ENCODE results near the gene NIN. TPM values are rescaled to one million over a fixed set of nuclear protein-coding genes. Genes with fewer than 3 reads are reported as not detected.
A peak's percentile ranks its signal among the peaks of the same experiment; 100 is the strongest.

NIN gene
- total and polyA plus RNA-seq, 2 of the 4 experiments (the other 2 are of a cell fraction): 15.2 to 98.4 TPM

- no CpG with 5 or more reads among the region's 3 CpGs for WGBS, 2 experiments (ENCODE audit: extremely low coverage in 2 of 2, insufficient read length in 1 of 2)
- H3K27me3 ChIP-seq (ENCODE audit: control insufficient read depth, insufficient read depth, low read length): no peaks in the 10 kb centered on the region
- no peak overlapping the region for H4K5ac ChIP-seq (ENCODE audit: low read depth, low read length)
- no peak overlapping the region for H3K14ac ChIP-seq (replicated peaks; ENCODE audit: low read depth, low read length)
- CTCF ChIA-PET: interaction anchor here (0.9 kb wide), 1 partner anchor 22 kb away, joined by 3 read pairs; no protein-coding TSS in a partner anchor
- no peak overlapping the region for H3K23ac ChIP-seq (ENCODE audit: low read depth, low read length)
- peaks cover 11% of the 10 kb centered on the region for H3K9me1 ChIP-seq (ENCODE audit: insufficient read depth, low read length)
- H2BK120ac ChIP-seq (ENCODE audit: low read depth, low read length): peak overlapping the region; percentile 7; the same call in 1 of the 2 replicates
- H2BK5ac ChIP-seq (ENCODE audit: low read depth, low read length, poor library complexity, severe bottlenecking): no peak overlapping the region
- H3K4me3 ChIP-seq (ENCODE audit: insufficient read depth, low read depth, low read length): no peak overlapping the region
- H3K79me1 ChIP-seq (ENCODE audit: low read depth in 1 of 2, low read length in 2 of 2): 0 out of 4 replicates have a peak, but pooled peaks cover 0 to 3% of the 10 kb centered on the region in 2 experiments
- H3K9me3 ChIP-seq (ENCODE audit: control insufficient read depth, insufficient read depth, low read length): no peaks in the 10 kb centered on the region
- no peak overlapping the region; the same call in 2 of the 3 replicates for H2BK15ac ChIP-seq (ENCODE audit: low read depth, low read length)
- POLR2A ChIA-PET (ENCODE audit: unreplicated experiment): no interaction called here
- ATAC-seq (ENCODE audit: low read depth) (no peak), DNase-seq (no peak)
- H2BK20ac ChIP-seq (ENCODE audit: low read depth, low read length): peak overlapping the region; percentile 43
- BruUV-seq (replicated peaks): no TSS peak
- H4K8ac ChIP-seq (ENCODE audit: low read depth in 2 of 2, low read length in 2 of 2): no peak overlapping the region; a peak in 1 of 4 replicates
- no peaks in the 10 kb centered on the region for H3K36me3 ChIP-seq (ENCODE audit: control insufficient read depth, insufficient read depth, low read length)
- H4K20me1 ChIP-seq (ENCODE audit: insufficient read depth, low read length): no peaks in the 10 kb centered on the region
- peaks cover 11% of the 10 kb centered on the region for H3K4me1 ChIP-seq (ENCODE audit: control insufficient read depth, insufficient read depth, low read length)
- no peak overlapping the region for H3K4me2 ChIP-seq (ENCODE audit: low read depth, low read length)
- no peak overlapping the region for H3K18ac ChIP-seq (ENCODE audit: low read depth, low read length)
- H3K27ac ChIP-seq (ENCODE audit: insufficient read depth, low read length): no peak overlapping the region
- H2AK9ac ChIP-seq (replicated peaks; ENCODE audit: low read depth, low read length, poor library complexity): no peak overlapping the region
- H3K56ac ChIP-seq (ENCODE audit: extremely low read depth, insufficient read depth, low read length): no peak overlapping the region
- no peak overlapping the region for H4K91ac ChIP-seq (ENCODE audit: insufficient read depth, low read depth, low read length)
- intact Hi-C loops (cut with micrococcal nuclease) (no loop called here), in situ Hi-C loops (cut with MboI; ENCODE audit: low sequenced_read_pairs) (no loop called here), dilution Hi-C loops (cut with HindIII; ENCODE audit: low sequenced_read_pairs, unreplicated experiment) (no loop called here)
- H2AFZ ChIP-seq (replicated peaks; ENCODE audit: low read length, poor library complexity): no peak overlapping the region
- no peak overlapping the region for H3K9ac ChIP-seq (ENCODE audit: low read depth, low read length)
- TF ChIP-seq FOS (IDR thresholded peaks at IDR 0.05; ENCODE audit: low read depth, low read length) (no peak), USF2 (IDR thresholded peaks at IDR 0.05; ENCODE audit: low read depth, low read length) (no peak), RAD21 (IDR thresholded peaks at IDR 0.05; ENCODE audit: low read length) (no peak), MXI1 (IDR thresholded peaks at IDR 0.05; ENCODE audit: borderline replicate concordance, low read depth, low read length) (no peak), MAZ (IDR thresholded peaks at IDR 0.05; ENCODE audit: borderline replicate concordance, low read depth, low read length) (no peak), BHLHE40 (IDR thresholded peaks at IDR 0.05; ENCODE audit: low read depth, low read length) (no peak), NFE2L2 (IDR thresholded peaks at IDR 0.05; ENCODE audit: low read depth, low read length) (no peak), MAFK (IDR thresholded peaks at IDR 0.05; ENCODE audit: low read depth, low read length) (no peak), CEBPB (IDR thresholded peaks at IDR 0.05; ENCODE audit: low read depth, low read length) (no peak), SMC3 (IDR thresholded peaks at IDR 0.05; ENCODE audit: low read depth, low read length) (no peak), RFX5 (IDR thresholded peaks at IDR 0.05; ENCODE audit: low read depth, low read length) (no peak), CHD1 (IDR thresholded peaks at IDR 0.05; ENCODE audit: low read depth, low read length) (no peak), CTCF (conservative IDR thresholded peaks at IDR 0.05; ENCODE audit: low read depth, low read length) (no peak), RCOR1 (IDR thresholded peaks at IDR 0.05; ENCODE audit: insufficient replicate concordance, low read length) (no peak), POLR2A (IDR thresholded peaks at IDR 0.05; ENCODE audit: low read depth, low read length) (no peak)
- TF ChIP-seq, protein P1, sequence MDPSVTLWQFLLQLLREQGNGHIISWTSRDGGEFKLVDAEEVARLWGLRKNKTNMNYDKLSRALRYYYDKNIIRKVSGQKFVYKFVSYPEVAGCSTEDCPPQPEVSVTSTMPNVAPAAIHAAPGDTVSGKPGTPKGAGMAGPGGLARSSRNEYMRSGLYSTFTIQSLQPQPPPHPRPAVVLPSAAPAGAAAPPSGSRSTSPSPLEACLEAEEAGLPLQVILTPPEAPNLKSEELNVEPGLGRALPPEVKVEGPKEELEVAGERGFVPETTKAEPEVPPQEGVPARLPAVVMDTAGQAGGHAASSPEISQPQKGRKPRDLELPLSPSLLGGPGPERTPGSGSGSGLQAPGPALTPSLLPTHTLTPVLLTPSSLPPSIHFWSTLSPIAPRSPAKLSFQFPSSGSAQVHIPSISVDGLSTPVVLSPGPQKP (IDR thresholded peaks at IDR 0.05; ENCODE audit: borderline replicate concordance, low read depth, low read length): no peak
- H3K4ac ChIP-seq (ENCODE audit: low read depth, low read length): 0 out of 2 replicates have a peak overlapping the region, but pooled peaks have one; percentile 5
- no peak overlapping the region for H2AK5ac ChIP-seq (ENCODE audit: low read depth, low read length)
Observed at GRCh38 chr14:50845166-50845565, 14.2 kb upstream of the NIN start.
